Karpas-422 (cell line): ENCODE data around the gene GET3. TPM values are rescaled to one million over a fixed set of nuclear protein-coding genes. Genes with fewer than 3 reads are reported as not detected.

Source experiments
- DNase-seq: peaks from one replicate; pipeline ENCODE4 v3.0.0-alpha.2; 2015
- H2AFZ ChIP-seq: fragments of 200-600 bp; sonication (generic); 2 replicates; pipeline ENCODE4 v1.6.1; 2014; ENCODE audit warnings: antibody characterized with exemption, low read length, mixed read lengths
- H3K27ac ChIP-seq: fragments of 200-600 bp; sonication (generic); 2 replicates; pipeline ENCODE4 v1.5.1; 2014; ENCODE audit warnings: mild to moderate bottlenecking, low read length, moderate library complexity
- H3K27me3 ChIP-seq: fragments of 200-600 bp; sonication (generic); 2 replicates; pipeline ENCODE4 v1.6.1; 2014; ENCODE audit warnings: low read length, mixed read lengths
- H3K36me3 ChIP-seq: fragments of 200-600 bp; sonication (generic); 2 replicates; pipeline ENCODE4 v1.6.1; 2014; ENCODE audit warnings: low read length, mixed read lengths; ENCODE audit not compliant: insufficient read depth
- H3K4me1 ChIP-seq: fragments of 200-600 bp; sonication (generic); 2 replicates; pipeline ENCODE4 v1.6.1; 2014; ENCODE audit warnings: mild to moderate bottlenecking, low read length, mixed read lengths
- H3K4me2 ChIP-seq: fragments of 200-600 bp; sonication (generic); 2 replicates; pipeline ENCODE4 v1.6.1; 2014; ENCODE audit warnings: low read length, low read depth, mild to moderate bottlenecking; ENCODE audit not compliant: poor library complexity, severe bottlenecking
- H3K4me3 ChIP-seq: fragments of 200-600 bp; sonication (generic); 2 replicates; pipeline ENCODE4 v1.5.1; 2014; ENCODE audit warnings: mild to moderate bottlenecking, antibody characterized with exemption, low read length, mixed read lengths
- H3K79me2 ChIP-seq: fragments of 200-600 bp; sonication (generic); 2 replicates; pipeline ENCODE4 v1.6.1; 2014; ENCODE audit warnings: mild to moderate bottlenecking, low read length, mixed read lengths
- H3K9ac ChIP-seq: fragments of 200-600 bp; sonication (generic); 2 replicates; pipeline ENCODE4 v1.6.0; 2014; ENCODE audit warnings: low read length
- H3K9me2 ChIP-seq: fragments of 200-600 bp; sonication (generic), shearing (Covaris generic); replicated peaks from 2 replicates; pipeline ENCODE4 v1.6.0; 2014; ENCODE audit warnings: mild to moderate bottlenecking, low read length, moderate library complexity; ENCODE audit not compliant: insufficient read depth
- H3K9me3 ChIP-seq: fragments of 300-700, 200-600 bp; sonication (generic); 2 replicates; pipeline ENCODE4 v1.6.1; 2014; ENCODE audit warnings: low read length, mixed read lengths
- H4K20me1 ChIP-seq: fragments of 200-600 bp; sonication (generic); 2 replicates; pipeline ENCODE4 v1.6.1; 2014; ENCODE audit warnings: mild to moderate bottlenecking, antibody characterized with exemption, low read length, low read depth; ENCODE audit not compliant: insufficient read depth
- total RNA-seq: library from RNA; depleted of rRNA; stranded (reverse); fragments of >200 nt; shearing (Covaris generic); gene quantifications from 2 replicates; pipeline ENCODE4 v1.2.3, GENCODE V29; 2014; ENCODE audit warnings: low replicate concordance

Gene GET3
- total RNA-seq, 1 experiment from 2014 or later: 42.3 TPM

DNA sequence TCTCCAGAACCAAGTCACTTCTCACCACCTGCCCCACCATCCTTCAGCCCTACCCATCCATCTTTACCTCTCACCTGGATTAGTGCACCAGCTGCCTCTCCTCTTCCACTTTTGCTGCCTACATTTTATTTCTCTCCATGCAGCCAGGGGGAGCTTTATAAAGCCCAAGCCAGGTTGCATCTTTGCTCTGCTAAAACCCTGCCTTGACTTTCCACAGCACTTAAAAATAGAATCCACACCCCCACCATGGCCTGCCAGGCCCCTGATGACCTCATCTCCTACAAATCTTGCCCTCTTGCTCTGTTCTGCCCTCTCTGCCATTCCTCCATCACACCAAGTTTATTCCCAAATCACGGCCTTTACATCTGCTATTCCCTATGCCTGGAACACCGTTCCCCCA is 36.3 kb downstream of the GET3 start:
- H3K9me2 ChIP-seq: no peaks in the 10 kb centered on the region
- DNase-seq: peak; percentile 59
- H3K27ac ChIP-seq: no peak overlapping the region
- no peaks in the 10 kb centered on the region for H3K27me3 ChIP-seq
- H2AFZ ChIP-seq: no peak overlapping the region
- H3K79me2 ChIP-seq: no peaks in the 10 kb centered on the region
- no peaks in the 10 kb centered on the region for H3K36me3 ChIP-seq
- H3K4me3 ChIP-seq: no peak overlapping the region
- H4K20me1 ChIP-seq: no peaks in the 10 kb centered on the region
- H3K9ac ChIP-seq: no peak overlapping the region
- H3K9me3 ChIP-seq: no peaks in the 10 kb centered on the region
- H3K4me1 ChIP-seq: peaks cover 29% of the 10 kb centered on the region
- H3K4me2 ChIP-seq: no peak overlapping the region

DNA sequence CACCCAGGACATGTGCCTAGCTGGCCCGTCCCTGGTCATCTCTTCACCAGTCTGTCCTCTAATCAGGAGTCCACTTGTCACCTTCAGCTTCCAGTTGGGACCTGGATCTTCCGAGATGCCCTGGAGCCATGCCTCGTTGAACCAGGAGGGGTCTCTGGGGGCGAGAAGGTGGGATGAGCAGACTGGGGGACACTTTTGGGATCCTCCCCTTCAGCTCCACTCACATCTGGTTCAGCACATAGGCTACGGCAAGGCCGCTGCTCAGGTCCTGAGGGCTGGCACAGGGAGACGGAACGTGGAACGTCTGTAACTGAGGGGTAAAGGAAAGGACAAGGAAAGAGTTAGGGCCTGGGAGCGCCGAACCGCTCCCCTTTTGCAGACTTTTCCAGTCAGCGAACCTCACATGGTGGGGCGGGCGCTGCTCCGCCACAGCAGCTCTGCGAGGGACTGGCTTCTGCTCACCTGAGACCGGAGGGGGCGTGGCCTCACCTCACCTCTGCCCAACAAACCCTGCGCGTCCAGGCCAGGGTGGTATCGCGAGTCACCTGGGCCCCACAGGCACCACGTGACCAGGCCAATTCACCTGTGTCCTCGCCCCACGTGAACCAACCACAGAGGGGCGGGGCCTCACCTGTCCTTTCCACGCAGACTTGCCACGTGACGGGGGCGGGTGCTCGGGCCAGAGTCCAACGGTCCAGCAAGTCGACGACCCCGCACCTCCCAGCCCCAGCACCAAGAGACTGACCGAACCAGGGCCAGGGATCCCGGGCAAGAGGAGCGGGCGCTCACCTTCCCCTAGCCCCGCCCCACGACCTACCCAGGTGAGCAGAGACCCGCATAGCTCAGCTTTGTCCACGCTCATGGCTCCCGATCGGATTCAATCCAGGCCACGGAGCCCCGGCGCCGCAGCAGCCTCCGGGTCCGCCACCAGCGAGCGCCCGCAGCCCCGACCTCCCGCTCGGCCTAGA is 37.6 kb downstream of the GET3 start, which contains the start of gene HOOK2:
Gene HOOK2, minus strand, starts transcription at position 965 of the 968 bp plus-strand sequence. Its CDS starts 103 bp downstream, at position 862.
- no peak within 1 kb of the TSS for H3K27ac ChIP-seq
- H3K79me2 ChIP-seq: no peaks in the 10 kb centered on the region
- no peaks in the 10 kb centered on the region for H3K9me2 ChIP-seq
- no peaks in the 10 kb centered on the region for H4K20me1 ChIP-seq
- no peaks in the 10 kb centered on the region for H3K9me3 ChIP-seq
- H3K4me1 ChIP-seq: peaks cover 34% of the 10 kb centered on the region
- H2AFZ ChIP-seq: peak within 1 kb of the TSS; percentile 86; the same call in 1 of the 2 replicates
- H3K4me2 ChIP-seq: peak within 1 kb of the TSS; percentile 90
- H3K27me3 ChIP-seq: no peaks in the 10 kb centered on the region
- no peak for DNase-seq
- peak within 1 kb of the TSS; percentile 88 for H3K9ac ChIP-seq
- no peaks in the 10 kb centered on the region for H3K36me3 ChIP-seq
- H3K4me3 ChIP-seq: peak within 1 kb of the TSS; percentile 88

DNA sequence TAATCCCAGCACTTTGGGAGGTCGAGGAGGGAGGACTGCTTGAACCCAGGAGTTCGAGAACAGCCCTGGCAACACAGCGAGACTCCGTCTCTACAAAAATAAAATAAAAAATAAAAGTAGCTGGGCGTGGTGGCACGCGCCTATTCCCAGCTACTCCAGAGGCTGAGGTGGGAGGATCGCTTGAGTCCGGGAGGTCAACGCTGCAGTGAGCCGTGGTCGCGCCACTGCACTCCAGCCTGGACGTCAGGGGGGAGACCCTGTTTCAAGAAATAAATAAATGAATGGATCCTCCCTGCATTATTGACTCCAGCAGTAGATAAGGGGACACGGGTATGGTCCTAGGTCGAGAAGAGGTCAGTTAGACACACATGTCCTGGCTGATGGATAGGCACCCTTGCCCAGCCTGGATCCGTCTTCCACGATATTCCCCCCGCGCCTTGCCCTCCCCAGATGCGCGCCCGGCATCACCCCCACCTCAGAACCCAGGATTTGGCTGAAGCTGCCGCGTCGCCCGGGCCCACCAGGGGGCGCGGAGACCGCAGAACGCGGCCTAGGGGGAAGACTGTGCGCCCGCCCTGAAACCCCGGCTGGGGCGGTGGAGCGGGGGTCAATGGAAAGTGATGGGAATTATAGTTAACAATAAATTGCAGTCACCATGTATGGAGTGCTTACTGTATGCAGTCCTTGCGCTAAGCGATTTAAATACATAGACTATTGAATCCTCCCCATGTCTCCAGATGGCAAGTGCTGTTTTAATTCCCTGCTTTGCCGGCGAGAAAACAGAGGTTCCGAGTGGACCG is 40.1 kb downstream of the GET3 start:
- H3K9me3 ChIP-seq: no peaks in the 10 kb centered on the region
- H3K36me3 ChIP-seq: no peaks in the 10 kb centered on the region
- H2AFZ ChIP-seq: peak overlapping the region; percentile 71; the same call in 1 of the 2 replicates
- no peaks in the 10 kb centered on the region for H3K79me2 ChIP-seq
- no peaks in the 10 kb centered on the region for H4K20me1 ChIP-seq
- H3K9ac ChIP-seq: peak overlapping the region; percentile 86
- H3K9me2 ChIP-seq: no peaks in the 10 kb centered on the region
- peak overlapping the region; percentile 79 for H3K4me2 ChIP-seq
- peak; percentile 94 for DNase-seq
- H3K4me3 ChIP-seq: peak overlapping the region; percentile 71
- peak overlapping the region; percentile 46 for H3K27ac ChIP-seq
- peaks cover 38% of the 10 kb centered on the region for H3K4me1 ChIP-seq
- H3K27me3 ChIP-seq: no peaks in the 10 kb centered on the region

DNA sequence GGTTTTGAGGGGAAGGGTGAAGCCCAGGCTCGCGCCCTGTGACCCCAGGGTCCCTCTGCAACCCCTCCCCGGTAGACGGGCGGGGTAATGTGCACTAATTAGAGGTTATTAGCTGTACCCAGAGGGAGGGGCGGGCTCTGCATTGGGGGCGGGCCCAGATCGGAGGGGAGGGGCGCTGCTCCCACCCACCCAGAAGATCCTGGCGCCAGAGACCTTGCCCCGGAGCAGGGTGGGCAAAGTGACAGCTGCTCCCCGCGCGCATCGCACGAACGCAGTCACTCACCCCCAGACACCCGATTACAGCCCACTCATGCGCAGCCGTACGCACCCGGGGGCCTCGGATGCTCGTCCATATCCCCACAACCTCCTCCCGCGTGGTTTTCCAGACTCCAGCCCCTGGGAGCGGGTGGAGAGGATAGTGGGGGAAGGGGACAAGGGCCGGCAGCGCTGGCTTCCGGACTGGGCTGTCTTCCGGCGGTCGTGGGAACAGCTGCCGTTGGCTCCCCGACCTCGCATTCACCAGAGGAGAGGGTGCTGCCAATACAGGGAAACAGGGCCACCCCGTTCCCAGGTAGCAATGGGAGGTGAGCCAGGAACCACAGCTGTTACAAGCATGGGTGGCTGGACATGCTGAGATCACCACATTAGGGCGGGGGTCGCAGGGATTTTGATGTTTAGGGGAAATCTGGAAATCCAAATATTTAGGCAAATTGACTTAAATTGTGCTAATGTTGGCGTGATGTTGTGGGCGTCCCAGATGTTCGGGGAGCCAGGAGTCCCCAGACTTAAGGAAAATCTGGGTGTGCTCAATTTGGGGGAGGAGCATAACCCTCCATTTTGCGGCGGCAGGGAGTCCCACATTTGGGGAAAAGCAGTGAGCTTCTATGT is 41.0 kb downstream of the GET3 start:
- no peaks in the 10 kb centered on the region for H3K9me3 ChIP-seq
- peak overlapping the region; percentile 79 for H3K4me2 ChIP-seq
- H3K9ac ChIP-seq: peak overlapping the region; percentile 86
- no peaks in the 10 kb centered on the region for H3K79me2 ChIP-seq
- no peaks in the 10 kb centered on the region for H3K9me2 ChIP-seq
- H4K20me1 ChIP-seq: no peaks in the 10 kb centered on the region
- peak overlapping the region; percentile 71 for H3K4me3 ChIP-seq
- H3K36me3 ChIP-seq: no peaks in the 10 kb centered on the region
- H3K27me3 ChIP-seq: no peaks in the 10 kb centered on the region
- DNase-seq: peak; percentile 81
- peak overlapping the region; percentile 38; the same call in 1 of the 2 replicates for H2AFZ ChIP-seq
- H3K4me1 ChIP-seq: peaks cover 46% of the 10 kb centered on the region
- H3K27ac ChIP-seq: peak overlapping the region; percentile 46

DNA sequence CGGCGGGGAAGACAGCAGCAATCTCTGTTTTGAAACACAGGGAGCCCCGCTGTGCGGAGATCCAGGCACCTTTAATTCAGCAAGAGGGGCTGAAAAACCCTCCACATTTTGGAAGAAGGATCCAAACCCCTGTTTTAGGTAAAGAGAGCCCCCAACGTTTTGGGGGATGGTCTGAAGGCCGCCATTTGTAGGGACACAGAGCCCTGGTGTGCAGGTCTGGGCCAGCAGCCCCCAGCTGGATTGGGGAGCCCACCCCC is 41.5 kb downstream of the GET3 start:
- H2AFZ ChIP-seq: peak overlapping the region; percentile 38
- H3K9me2 ChIP-seq: no peaks in the 10 kb centered on the region
- H3K27me3 ChIP-seq: no peaks in the 10 kb centered on the region
- no peaks in the 10 kb centered on the region for H3K36me3 ChIP-seq
- peak overlapping the region; percentile 71 for H3K4me3 ChIP-seq
- peak overlapping the region; percentile 46 for H3K27ac ChIP-seq
- peaks cover 52% of the 10 kb centered on the region for H3K4me1 ChIP-seq
- no peaks in the 10 kb centered on the region for H3K9me3 ChIP-seq
- H3K79me2 ChIP-seq: no peaks in the 10 kb centered on the region
- peak overlapping the region; percentile 79 for H3K4me2 ChIP-seq
- peak overlapping the region; percentile 86 for H3K9ac ChIP-seq
- H4K20me1 ChIP-seq: no peaks in the 10 kb centered on the region
- no peak for DNase-seq

DNA sequence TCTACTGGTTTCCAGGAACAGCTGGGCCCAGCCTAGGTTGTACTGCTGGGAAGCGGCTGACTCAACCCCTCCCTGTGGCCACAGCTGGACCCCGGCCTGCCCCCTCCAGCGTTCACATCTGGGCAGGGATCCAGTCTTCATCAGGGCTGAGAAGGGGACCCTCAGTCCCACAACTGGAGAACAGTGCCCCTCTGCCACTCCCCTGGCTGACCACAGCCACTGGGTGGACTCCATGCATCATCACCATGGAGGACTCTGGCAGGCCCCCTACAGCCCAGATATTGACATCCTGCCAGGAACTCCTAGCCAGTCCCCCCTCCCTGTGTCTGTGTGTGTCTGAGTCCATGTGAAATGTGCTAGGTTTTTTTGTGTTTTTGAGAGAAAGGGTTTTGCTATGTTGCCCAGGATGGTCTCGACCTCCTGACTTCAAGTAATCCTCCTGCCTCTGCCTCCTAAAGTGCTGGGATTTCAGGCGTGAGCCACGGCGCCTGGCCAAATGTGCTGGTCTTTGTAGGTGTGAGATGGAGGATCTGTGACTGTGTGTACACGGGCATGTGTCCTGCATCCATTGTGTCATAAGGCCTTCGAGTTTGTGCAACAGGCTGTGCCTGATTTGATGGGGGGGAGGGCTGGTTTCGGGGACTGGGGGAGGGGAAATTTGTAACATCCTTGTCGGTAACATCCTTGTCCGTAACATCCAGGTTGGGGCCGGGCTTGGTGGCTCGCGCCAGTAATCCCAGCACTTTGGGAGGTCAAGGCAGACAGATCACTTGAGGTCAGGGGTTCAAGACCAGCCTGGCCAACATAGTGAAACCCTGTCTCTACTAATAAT is 42.1 kb downstream of the GET3 start:
- peak overlapping the region; percentile 86 for H3K9ac ChIP-seq
- no peaks in the 10 kb centered on the region for H3K36me3 ChIP-seq
- H3K4me3 ChIP-seq: peak overlapping the region; percentile 71
- peaks cover 57% of the 10 kb centered on the region for H3K4me1 ChIP-seq
- H2AFZ ChIP-seq: peak overlapping the region; percentile 38
- H4K20me1 ChIP-seq: no peaks in the 10 kb centered on the region
- peak overlapping the region; percentile 79 for H3K4me2 ChIP-seq
- H3K9me2 ChIP-seq: no peaks in the 10 kb centered on the region
- no peaks in the 10 kb centered on the region for H3K9me3 ChIP-seq
- H3K27me3 ChIP-seq: no peaks in the 10 kb centered on the region
- no peaks in the 10 kb centered on the region for H3K79me2 ChIP-seq
- peak; percentile 56 for DNase-seq
- H3K27ac ChIP-seq: peak overlapping the region; percentile 46

GRCh38 chr19:12782174-12782423 is 44.8 kb downstream of the GET3 start:
- peak overlapping the region; percentile 63; the same call in 1 of the 2 replicates for H2AFZ ChIP-seq
- peaks cover 74% of the 10 kb centered on the region for H3K4me1 ChIP-seq
- peak overlapping the region; percentile 80 for H3K4me2 ChIP-seq
- H3K36me3 ChIP-seq: no peaks in the 10 kb centered on the region
- H3K27ac ChIP-seq: peak overlapping the region; percentile 14; the same call in 1 of the 2 replicates
- no peaks in the 10 kb centered on the region for H4K20me1 ChIP-seq
- no peak for DNase-seq
- H3K79me2 ChIP-seq: no peaks in the 10 kb centered on the region
- H3K9me2 ChIP-seq: no peaks in the 10 kb centered on the region
- peak overlapping the region; percentile 61 for H3K9ac ChIP-seq
- no peaks in the 10 kb centered on the region for H3K9me3 ChIP-seq
- H3K27me3 ChIP-seq: no peaks in the 10 kb centered on the region
- peak overlapping the region; percentile 66 for H3K4me3 ChIP-seq
